WTC11 (cell line): ENCODE results near the gene C10orf67.

ENCODE experiments used
- ESRRA ChIP-seq: sonication (generic); formaldehyde crosslinking; IDR thresholded peaks from 2 replicates; pipeline ENCODE4 v1.8.1; 2022; ENCODE audit warnings: mild to moderate bottlenecking, missing genetic modification reagents, borderline replicate concordance
- FOXK1 ChIP-seq: sonication (generic); formaldehyde crosslinking; IDR thresholded peaks from 2 replicates; pipeline ENCODE4 v1.8.0; 2022; ENCODE audit warnings: mild to moderate bottlenecking, moderate library complexity, missing genetic modification reagents

GRCh38 chr10:23376229-23376655 is 31.6 kb upstream of the C10orf67 start:
- TF ChIP-seq ESRRA (no peak), FOXK1 (no peak)
